H1 (cell line): ENCODE data around the gene CBR4. TPM values are rescaled to one million over a fixed set of nuclear protein-coding genes. Genes with fewer than 3 reads are reported as not detected.

ENCODE experiments used
- CTBP2 ChIP-seq: IDR thresholded peaks from 2 replicates; pipeline ENCODE4 v1.7.0; 2011; ENCODE audit warnings: borderline replicate concordance, mild to moderate bottlenecking, moderate library complexity, mixed read lengths, low read length; ENCODE audit not compliant: insufficient read depth, insufficient read length
- GABPA ChIP-seq: IDR thresholded peaks from 2 replicates; pipeline ENCODE4 v1.6.1; 2011; ENCODE audit warnings: mild to moderate bottlenecking, low read length, moderate library complexity, borderline replicate concordance; ENCODE audit not compliant: insufficient read depth
- KDM5A ChIP-seq: fragments of 200-600 bp; IDR thresholded peaks from 2 replicates; pipeline ENCODE4 v1.7.1; 2012; ENCODE audit warnings: mild to moderate bottlenecking, low read length, inconsistent platforms, mixed read lengths
- SIX5 ChIP-seq: IDR thresholded peaks from 2 replicates; pipeline ENCODE4 v1.6.1; 2011; ENCODE audit warnings: mild to moderate bottlenecking, low read depth, low read length
- SUZ12 ChIP-seq: fragments of 200-600 bp; sonication (generic); IDR thresholded peaks from 2 replicates; pipeline ENCODE4 v1.6.1; 2012; ENCODE audit warnings: mild to moderate bottlenecking, inconsistent platforms, low read length, moderate library complexity, mixed read lengths
- polyA plus RNA-seq, 7 experiments: library from polyadenylated mRNA; depleted of rRNA in 3 of 7; stranded (reverse) in 5 of 7; unstranded in 2 of 7; fragments of >200 nt in 5 of 7; fragments of 200-250 nt in 2 of 7; gene quantifications; 1 replicate in 5 of 7; 2 replicates in 1 of 7; 4 replicates in 1 of 7; pipeline versions ENCODE4 v1.2.1 to v1.2.3, GENCODE V29; 2011 to 2013; ENCODE audit warnings: missing spikeins in 2 of 7, mixed read lengths in 2 of 7
- total RNA-seq: library from RNA; stranded (reverse); fragmentation: NEBNext Ultra II Directional; extraction: Animal tissue kit (Norgen Biotek cat#: 25700); gene quantifications from 2 replicates; pipeline ENCODE4 v1.2.1, GENCODE V29; 2021

CBR4 gene
- total and polyA plus RNA-seq, 2 of the 8 experiments (the other 6 are each of a cell fraction or from before 2014, with no cell fraction given) = 8.6 to 29.5 TPM

DNA sequence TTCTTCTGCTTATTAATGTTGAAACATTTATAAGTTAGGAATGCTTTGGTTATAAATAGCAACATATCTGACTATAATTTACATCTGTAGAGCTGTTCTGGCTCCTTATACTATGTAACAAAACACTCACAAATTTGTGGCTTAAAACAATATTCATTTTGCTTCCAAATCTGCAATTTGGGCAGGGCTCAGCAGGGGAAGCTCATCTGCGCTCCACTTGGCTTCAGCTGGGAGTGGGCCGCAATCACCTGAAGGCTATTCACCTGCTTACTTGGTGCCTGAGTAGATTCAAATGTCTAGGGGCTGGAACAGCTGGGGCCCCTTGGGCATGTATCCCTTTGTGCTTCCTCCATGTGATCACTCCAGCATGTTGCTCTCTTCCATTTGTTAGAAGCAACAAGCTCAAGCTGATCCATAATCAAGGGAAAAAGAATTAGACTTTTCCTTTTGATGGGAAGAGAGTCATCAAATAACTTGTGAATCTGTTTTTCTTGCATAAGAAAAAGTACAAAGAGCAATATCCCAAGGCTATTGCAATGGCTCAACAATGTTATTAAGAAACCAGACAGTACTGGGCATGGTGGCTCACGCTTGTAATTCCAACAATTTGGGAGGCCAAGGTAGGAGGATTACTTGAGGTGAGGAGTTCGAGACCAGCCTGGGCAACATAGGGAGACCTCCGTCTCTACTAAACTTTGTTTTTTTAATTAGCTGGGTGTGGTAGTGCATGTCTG lies 34.8 kb upstream of the CBR4 start (continued):
- TF ChIP-seq CTBP2 = no peak
- TF ChIP-seq SUZ12 = no peak
- TF ChIP-seq GABPA = no peak
- TF ChIP-seq SIX5 = no peak
- TF ChIP-seq KDM5A = no peak
